ENCODE data around the gene POU2AF2.

POU2AF2 gene

GRCh38 chr11:111331711-111332479, 86.4 kb downstream of the POU2AF2 start:
- Histone ChIP-seq H3K36me3 (no peaks in the 10 kb centered on the region), H3K27ac (no peak overlapping the region), H3K27me3 (ENCODE audit: insufficient read depth, low read depth, severe bottlenecking) (no peaks in the 10 kb centered on the region), H3K4me3 (ENCODE audit: low read depth, low read length) (no peak overlapping the region), H3K9me3 (ENCODE audit: severe bottlenecking) (no peaks in the 10 kb centered on the region)
- no peak for TF ChIP-seq CTCF (IDR thresholded peaks at IDR 0.05; ENCODE audit: low read depth, low read length)
- DNase-seq = no peak

GRCh38 chr11:111334532-111335502, 89.3 kb downstream of the POU2AF2 start:
- H3K9me3 ChIP-seq (ENCODE audit: severe bottlenecking) = no peaks in the 10 kb centered on the region
- H3K36me3 ChIP-seq = no peaks in the 10 kb centered on the region
- H3K4me3 ChIP-seq (ENCODE audit: low read depth, low read length) = no peak overlapping the region
- H3K27me3 ChIP-seq (ENCODE audit: insufficient read depth, low read depth, severe bottlenecking) = no peaks in the 10 kb centered on the region
- DNase-seq = peak; percentile 49
- H3K27ac ChIP-seq = peak overlapping the region; percentile 37
- TF ChIP-seq CTCF (IDR thresholded peaks at IDR 0.05; ENCODE audit: low read depth, low read length) = no peak

- no peaks in the 10 kb centered on the region for H3K9me3 ChIP-seq (ENCODE audit: severe bottlenecking)
- TF ChIP-seq CTCF (IDR thresholded peaks at IDR 0.05; ENCODE audit: low read depth, low read length) = no peak
- no peaks in the 10 kb centered on the region for H3K27me3 ChIP-seq (ENCODE audit: insufficient read depth, low read depth, severe bottlenecking)
- no peak for DNase-seq
- peak overlapping the region; percentile 37 for H3K27ac ChIP-seq
- H3K4me3 ChIP-seq (ENCODE audit: low read depth, low read length) = no peak overlapping the region
- no peaks in the 10 kb centered on the region for H3K36me3 ChIP-seq
Measured at GRCh38 chr11:111335549-111335948, 90.0 kb downstream of the POU2AF2 start.
